HepG2 (cell line): ENCODE results near the gene DHX16. TPM values are rescaled to one million over a fixed set of nuclear protein-coding genes. Genes with fewer than 3 reads are reported as not detected.

Source experiments
- CBX2 ChIP-seq, 2 experiments: fragments of 200-600 bp in 1 of 2; sonication (generic); formaldehyde crosslinking in 1 of 2; IDR thresholded peaks; 2 replicates each; pipeline versions ENCODE4 v1.7.0 to v1.8.1; 2018 to 2022; ENCODE audit warnings: low read depth in 2 of 2, low read length in 1 of 2, mild to moderate bottlenecking in 1 of 2, missing genetic modification reagents in 1 of 2
- ELF1 ChIP-seq: sonication (generic); formaldehyde crosslinking; IDR thresholded peaks from 2 replicates; pipeline ENCODE4 v1.4.0; 2020; ENCODE audit warnings: missing genetic modification reagents
- HMGA1 ChIP-seq: sonication (generic); formaldehyde crosslinking; conservative IDR thresholded peaks from 2 replicates; pipeline ENCODE4 v1.4.0; 2020; ENCODE audit warnings: missing genetic modification reagents
- JARID2 ChIP-seq: sonication (generic); formaldehyde crosslinking; IDR thresholded peaks from 2 replicates; pipeline ENCODE4 v1.8.1; 2023; ENCODE audit warnings: missing genetic modification reagents, inconsistent platforms; ENCODE audit not compliant: insufficient replicate concordance
- SNAPC2 ChIP-seq: sonication (generic); formaldehyde crosslinking; IDR thresholded peaks from 2 replicates; pipeline ENCODE4 v1.8.1; 2022; ENCODE audit warnings: mild to moderate bottlenecking, missing genetic modification reagents
- SNAPC4 ChIP-seq: sonication (generic); formaldehyde crosslinking; IDR thresholded peaks from 2 replicates; pipeline ENCODE4 v1.4.0; 2020; ENCODE audit warnings: mild to moderate bottlenecking, missing genetic modification reagents
- ZGPAT ChIP-seq: IDR thresholded peaks from 2 replicates; pipeline ENCODE4 v1.6.1; 2016; ENCODE audit warnings: mild to moderate bottlenecking
- ZMYM2 ChIP-seq: sonication (generic); formaldehyde crosslinking; IDR thresholded peaks from 2 replicates; pipeline ENCODE4 v1.8.0; 2022; ENCODE audit warnings: mild to moderate bottlenecking, missing genetic modification reagents
- ZNF256 ChIP-seq: sonication (generic); formaldehyde crosslinking; conservative IDR thresholded peaks from 2 replicates; pipeline ENCODE4 v1.4.0; 2020; ENCODE audit warnings: missing genetic modification reagents
- ZNF501 ChIP-seq: sonication (generic); formaldehyde crosslinking; IDR thresholded peaks from 2 replicates; pipeline ENCODE4 v1.5.1; 2020; ENCODE audit warnings: mild to moderate bottlenecking, moderate library complexity, missing genetic modification reagents
- ZNF598 ChIP-seq: sonication (generic); formaldehyde crosslinking; IDR thresholded peaks from 2 replicates; pipeline ENCODE4 v1.5.1; 2020; ENCODE audit warnings: mild to moderate bottlenecking, missing genetic modification reagents, borderline replicate concordance
- ZNF770 ChIP-seq: sonication (generic); formaldehyde crosslinking; IDR thresholded peaks from 2 replicates; pipeline ENCODE4 v1.5.0; 2020; ENCODE audit warnings: mild to moderate bottlenecking, missing genetic modification reagents
- ZNF773 ChIP-seq: sonication (generic); formaldehyde crosslinking; IDR thresholded peaks from 2 replicates; pipeline ENCODE4 v1.4.0; 2020; ENCODE audit warnings: missing genetic modification reagents, borderline replicate concordance
- polyA plus RNA-seq, 8 experiments: library from polyadenylated mRNA; depleted of rRNA in 3 of 8; stranded (reverse) in 7 of 8; unstranded in 1 of 8; fragments of >200 nt; fragmentation: Illumina TruSeq in 4 of 8; extraction: Trizol in 4 of 8; gene quantifications; 2 replicates each; pipeline versions ENCODE4 v1.2.1 to v1.2.3, GENCODE V29; 2011 to 2016; ENCODE audit warnings: low read depth in 4 of 8, missing spikeins in 1 of 8, mixed read lengths in 1 of 8; ENCODE audit not compliant: insufficient read depth in 1 of 8
- total RNA-seq, 5 experiments: library from RNA; depleted of rRNA; stranded (reverse); fragments of >200 nt; fragmentation: Illumina TruSeq; extraction: Trizol; gene quantifications; 2 replicates each; pipeline ENCODE4 v1.2.3, GENCODE V29; 2016; ENCODE audit warnings: low read depth in 1 of 5

Gene DHX16
- total and polyA plus RNA-seq, 2 of the 13 experiments (the other 11 are each of a cell fraction or from before 2014, with no cell fraction given), result 57.0 to 58.5 TPM

- TF ChIP-seq ZNF256 (0 out of 2 replicates have a peak, but pooled peaks have one; percentile 65), SNAPC2 (CRISPR knock-in tag) (0 out of 2 replicates have a peak, but pooled peaks have one; percentile 19), ZNF773 (CRISPR knock-in tag) (0 out of 2 replicates have a peak, but pooled peaks have one; percentile 67), HMGA1 (no peak; the same call in 1 of the 2 replicates), SNAPC4 (CRISPR knock-in tag) (peak; percentile 62; the same call in 1 of the 2 replicates), JARID2 (CRISPR knock-in tag) (no peak), ZNF770 (0 out of 2 replicates have a peak, but pooled peaks have one; percentile 30), ZMYM2 (CRISPR knock-in tag) (no peak), CBX2 (IDR thresholded peaks at IDR 0.05; ENCODE audit: low read depth, low read length) (no peak), CBX2 (CRISPR knock-in tag; IDR thresholded peaks at IDR 0.05; ENCODE audit: low read depth) (no peak), ZNF598 (CRISPR knock-in tag) (no peak), ZGPAT (peak; percentile 58; the same call in 1 of the 2 replicates), ELF1 (peak; percentile 54), ZNF501 (CRISPR knock-in tag) (peak; percentile 64; the same call in 1 of the 2 replicates)
These were observed 17.8 kb upstream of the DHX16 start, which contains the start of gene NRM (continued) for GRCh38 chr6:30690403-30691207.
